HEK293 (cell line): ENCODE results near the gene LRRC27.

ENCODE experiments used
- CTCF ChIA-PET: fragments of 350-600 bp; formaldehyde crosslinking; extraction: SDS; loops from one replicate; lab custom pipeline; 2021; ENCODE audit warnings: antibody characterized with exemption; lab: Yijun Ruan, JAX
- POLR2A ChIA-PET: fragments of 300-600 bp; formaldehyde crosslinking; extraction: SDS; loops from one replicate; lab custom pipeline; 2020; ENCODE audit warnings: antibody characterized with exemption, inconsistent platforms; lab: Yijun Ruan, JAX
- H3K27ac ChIP-seq: fragments of 200-500 bp; sonication (Bioruptor generic); 2 replicates; pipeline ENCODE4 v1.5.1; 2014; ENCODE audit warnings: low read depth, low read length, control low read depth, inconsistent platforms; ENCODE audit errors: extremely low read depth
- H3K36me3 ChIP-seq, 2 experiments: fragments of 200-500 bp in 1 of 2; sonication (Bioruptor generic) in 1 of 2; 1 replicate in 1 of 2; 2 replicates in 1 of 2; pipeline ENCODE4 v1.5.1; 2014 to 2017; ENCODE audit warnings: inconsistent platforms in 2 of 2, low read length in 2 of 2; ENCODE audit not compliant: control insufficient read depth in 2 of 2, insufficient read depth in 1 of 2
- H3K4me1 ChIP-seq: fragments of 200-500 bp; sonication (Bioruptor generic); 2 replicates; pipeline ENCODE4 v1.5.1; 2014; ENCODE audit warnings: mild to moderate bottlenecking, low read length, inconsistent platforms; ENCODE audit not compliant: control insufficient read depth, insufficient read depth
- H3K4me3 ChIP-seq: 2 replicates; pipeline ENCODE4 v1.5.1; 2011; ENCODE audit warnings: low read depth, mild to moderate bottlenecking, control low read depth, low read length, moderate library complexity
- H3K9me3 ChIP-seq: fragments of 200-500 bp; sonication (Bioruptor generic); 2 replicates; pipeline ENCODE4 v1.5.1; 2014; ENCODE audit warnings: low read depth, low read length, inconsistent platforms; ENCODE audit not compliant: control insufficient read depth, insufficient read depth
- BCL6B ChIP-seq: fragments of 450-650 bp; formaldehyde crosslinking; IDR thresholded peaks from 2 replicates; pipeline ENCODE4 v1.5.1; 2017; ENCODE audit warnings: missing biosample characterization, missing genetic modification characterization
- EGR2 ChIP-seq: fragments of 450-650 bp; formaldehyde crosslinking; IDR thresholded peaks from 2 replicates; pipeline ENCODE4 v1.5.1; 2016; ENCODE audit warnings: low read depth, missing biosample characterization, missing genetic modification characterization
- GLIS2 ChIP-seq: fragments of 450-650 bp; formaldehyde crosslinking; IDR thresholded peaks from 2 replicates; pipeline ENCODE4 v1.5.1; 2016; ENCODE audit warnings: missing biosample characterization, missing genetic modification characterization
- HOXC10 ChIP-seq: sonication (generic); formaldehyde crosslinking; IDR thresholded peaks from 2 replicates; pipeline ENCODE4 v1.8.1; 2023; ENCODE audit warnings: mild to moderate bottlenecking, missing genetic modification reagents
- MYNN ChIP-seq: fragments of 450-650 bp; formaldehyde crosslinking; IDR thresholded peaks from 2 replicates; pipeline ENCODE4 v1.5.1; 2016; ENCODE audit warnings: missing biosample characterization, missing genetic modification characterization, borderline replicate concordance
- OVOL3 ChIP-seq: fragments of 450-650 bp; formaldehyde crosslinking; IDR thresholded peaks from 2 replicates; pipeline ENCODE4 v1.5.1; 2016; ENCODE audit warnings: missing biosample characterization, missing genetic modification characterization
- SP2 ChIP-seq: fragments of 450-650 bp; formaldehyde crosslinking; IDR thresholded peaks from 2 replicates; pipeline ENCODE4 v1.5.1; 2016; ENCODE audit warnings: missing biosample characterization, missing genetic modification characterization
- TRIM28 ChIP-seq: IDR thresholded peaks from 2 replicates; pipeline ENCODE4 v1.6.1; 2011; ENCODE audit warnings: low read length, control low read depth, borderline replicate concordance
- ZBTB21 ChIP-seq: fragments of 450-650 bp; formaldehyde crosslinking; IDR thresholded peaks from 2 replicates; pipeline ENCODE4 v1.5.1; 2017; ENCODE audit warnings: missing biosample characterization, missing genetic modification characterization
- ZBTB48 ChIP-seq: fragments of 450-650 bp; formaldehyde crosslinking; IDR thresholded peaks from 2 replicates; pipeline ENCODE4 v1.5.1; 2016; ENCODE audit warnings: missing biosample characterization, missing genetic modification characterization
- ZNF211 ChIP-seq: fragments of 450-650 bp; formaldehyde crosslinking; IDR thresholded peaks from 2 replicates; pipeline ENCODE4 v1.5.1; 2016; ENCODE audit warnings: low read depth, missing biosample characterization, missing genetic modification characterization
- ZNF223 ChIP-seq: fragments of 450-650 bp; formaldehyde crosslinking; IDR thresholded peaks from 2 replicates; pipeline ENCODE4 v1.5.1; 2016; ENCODE audit warnings: missing biosample characterization, missing genetic modification characterization
- ZNF248 ChIP-seq: fragments of 450-650 bp; formaldehyde crosslinking; IDR thresholded peaks from 2 replicates; pipeline ENCODE4 v1.5.1; 2017; ENCODE audit warnings: missing biosample characterization, missing genetic modification characterization
- ZNF350 ChIP-seq: fragments of 450-650 bp; formaldehyde crosslinking; IDR thresholded peaks from 2 replicates; pipeline ENCODE4 v1.5.0; 2017; ENCODE audit warnings: missing biosample characterization, mild to moderate bottlenecking, missing genetic modification characterization
- ZNF404 ChIP-seq: fragments of 450-650 bp; formaldehyde crosslinking; IDR thresholded peaks from 2 replicates; pipeline ENCODE4 v1.5.1; 2017; ENCODE audit warnings: missing biosample characterization, missing genetic modification characterization
- ZNF416 ChIP-seq: fragments of 450-650 bp; formaldehyde crosslinking; IDR thresholded peaks from 2 replicates; pipeline ENCODE4 v1.5.1; 2016; ENCODE audit warnings: missing biosample characterization, missing genetic modification characterization
- ZNF510 ChIP-seq: fragments of 450-650 bp; formaldehyde crosslinking; IDR thresholded peaks from 2 replicates; pipeline ENCODE4 v1.5.1; 2018; ENCODE audit warnings: mild to moderate bottlenecking, missing genetic modification characterization, missing biosample characterization; ENCODE audit not compliant: insufficient replicate concordance
- ZNF585B ChIP-seq: fragments of 450-650 bp; formaldehyde crosslinking; IDR thresholded peaks from 2 replicates; pipeline ENCODE4 v1.5.1; 2016; ENCODE audit warnings: missing biosample characterization, missing genetic modification characterization
- ZNF777 ChIP-seq: fragments of 450-650 bp; formaldehyde crosslinking; IDR thresholded peaks from 2 replicates; pipeline ENCODE4 v1.5.1; 2017; ENCODE audit warnings: missing biosample characterization, missing genetic modification characterization, borderline replicate concordance
- TF ChIP-seq, protein P1 (sequence below): fragments of 450-650 bp; formaldehyde crosslinking; IDR thresholded peaks from 2 replicates; pipeline ENCODE4 v1.5.1; 2016; ENCODE audit warnings: missing biosample characterization, missing genetic modification characterization
- TF ChIP-seq, protein P2 (sequence below): fragments of 450-650 bp; formaldehyde crosslinking; IDR thresholded peaks from 2 replicates; pipeline ENCODE4 v1.5.1; 2016; ENCODE audit warnings: missing biosample characterization, missing genetic modification characterization
- TF ChIP-seq, protein P3 (sequence below): fragments of 450-650 bp; formaldehyde crosslinking; IDR thresholded peaks from 2 replicates; pipeline ENCODE4 v1.5.1; 2017; ENCODE audit warnings: missing biosample characterization, mild to moderate bottlenecking, missing genetic modification characterization, moderate library complexity
- TF ChIP-seq, protein P4 (sequence below): fragments of 450-650 bp; formaldehyde crosslinking; IDR thresholded peaks from 2 replicates; pipeline ENCODE4 v1.5.1; 2017; ENCODE audit warnings: missing biosample characterization, missing genetic modification characterization

LRRC27 gene

DNA sequence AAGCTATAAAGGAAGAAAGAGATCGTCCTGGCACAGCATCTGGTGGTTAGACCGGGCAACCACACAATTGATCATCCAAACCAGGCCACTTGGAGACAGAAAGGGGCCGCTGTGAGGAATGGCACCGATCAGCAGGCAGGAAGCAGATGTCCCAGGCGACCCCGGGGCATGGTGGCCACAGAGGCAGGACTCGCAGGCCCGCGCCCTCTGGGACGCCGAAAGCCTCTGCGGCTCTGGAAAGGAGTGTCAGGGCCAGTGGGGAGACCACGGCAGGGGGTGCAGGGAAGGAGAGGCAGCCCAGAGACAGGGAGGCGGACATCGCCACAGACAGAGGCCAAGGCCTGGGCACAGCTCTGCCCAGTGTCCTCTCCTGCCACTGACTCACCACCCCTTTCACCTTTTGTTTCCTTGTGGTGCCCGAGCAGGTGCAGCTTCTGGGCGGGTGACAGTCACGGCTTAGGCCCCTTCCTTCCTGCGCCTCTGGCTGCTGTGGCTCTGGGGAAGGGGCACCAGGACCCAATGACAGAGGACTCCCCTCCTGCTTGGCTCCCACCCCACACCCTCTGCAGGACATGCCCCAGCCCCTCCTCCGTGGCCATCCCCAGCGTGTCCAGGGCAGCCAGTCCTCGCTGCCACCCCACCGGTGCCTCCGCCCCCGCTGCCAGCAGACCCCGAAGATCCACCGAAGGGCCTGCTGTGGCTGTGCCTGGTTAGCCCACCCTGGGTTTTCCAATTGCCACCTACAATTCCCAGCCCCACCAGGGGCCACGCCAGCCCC is 35.1 kb upstream of the LRRC27 start:
- ChIA-PET CTCF (no interaction called here), POLR2A (no interaction called here)
- no peak for TF ChIP-seq ZNF350 (tag by site-specific recombination)
- TF ChIP-seq, protein P1, sequence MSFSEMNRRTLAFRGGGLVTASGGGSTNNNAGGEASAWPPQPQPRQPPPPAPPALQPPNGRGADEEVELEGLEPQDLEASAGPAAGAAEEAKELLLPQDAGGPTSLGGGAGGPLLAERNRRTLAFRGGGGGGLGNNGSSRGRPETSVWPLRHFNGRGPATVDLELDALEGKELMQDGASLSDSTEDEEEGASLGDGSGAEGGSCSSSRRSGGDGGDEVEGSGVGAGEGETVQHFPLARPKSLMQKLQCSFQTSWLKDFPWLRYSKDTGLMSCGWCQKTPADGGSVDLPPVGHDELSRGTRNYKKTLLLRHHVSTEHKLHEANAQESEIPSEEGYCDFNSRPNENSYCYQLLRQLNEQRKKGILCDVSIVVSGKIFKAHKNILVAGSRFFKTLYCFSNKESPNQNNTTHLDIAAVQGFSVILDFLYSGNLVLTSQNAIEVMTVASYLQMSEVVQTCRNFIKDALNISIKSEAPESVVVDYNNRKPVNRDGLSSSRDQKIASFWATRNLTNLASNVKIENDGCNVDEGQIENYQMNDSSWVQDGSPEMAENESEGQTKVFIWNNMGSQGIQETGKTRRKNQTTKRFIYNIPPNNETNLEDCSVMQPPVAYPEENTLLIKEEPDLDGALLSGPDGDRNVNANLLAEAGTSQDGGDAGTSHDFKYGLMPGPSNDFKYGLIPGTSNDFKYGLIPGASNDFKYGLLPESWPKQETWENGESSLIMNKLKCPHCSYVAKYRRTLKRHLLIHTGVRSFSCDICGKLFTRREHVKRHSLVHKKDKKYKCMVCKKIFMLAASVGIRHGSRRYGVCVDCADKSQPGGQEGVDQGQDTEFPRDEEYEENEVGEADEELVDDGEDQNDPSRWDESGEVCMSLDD: no peak
- TF ChIP-seq MYNN (tag by site-specific recombination): no peak
- TF ChIP-seq ZBTB48 (tag by site-specific recombination): no peak
- TF ChIP-seq ZBTB21 (tag by site-specific recombination): no peak
- TF ChIP-seq ZNF211 (tag by site-specific recombination): no peak
- TF ChIP-seq ZNF416 (tag by site-specific recombination): no peak
- TF ChIP-seq ZNF404 (tag by site-specific recombination): no peak
- no peak for TF ChIP-seq ZNF585B (tag by site-specific recombination)
- no peak for TF ChIP-seq GLIS2 (tag by site-specific recombination)
- TF ChIP-seq, protein P2, sequence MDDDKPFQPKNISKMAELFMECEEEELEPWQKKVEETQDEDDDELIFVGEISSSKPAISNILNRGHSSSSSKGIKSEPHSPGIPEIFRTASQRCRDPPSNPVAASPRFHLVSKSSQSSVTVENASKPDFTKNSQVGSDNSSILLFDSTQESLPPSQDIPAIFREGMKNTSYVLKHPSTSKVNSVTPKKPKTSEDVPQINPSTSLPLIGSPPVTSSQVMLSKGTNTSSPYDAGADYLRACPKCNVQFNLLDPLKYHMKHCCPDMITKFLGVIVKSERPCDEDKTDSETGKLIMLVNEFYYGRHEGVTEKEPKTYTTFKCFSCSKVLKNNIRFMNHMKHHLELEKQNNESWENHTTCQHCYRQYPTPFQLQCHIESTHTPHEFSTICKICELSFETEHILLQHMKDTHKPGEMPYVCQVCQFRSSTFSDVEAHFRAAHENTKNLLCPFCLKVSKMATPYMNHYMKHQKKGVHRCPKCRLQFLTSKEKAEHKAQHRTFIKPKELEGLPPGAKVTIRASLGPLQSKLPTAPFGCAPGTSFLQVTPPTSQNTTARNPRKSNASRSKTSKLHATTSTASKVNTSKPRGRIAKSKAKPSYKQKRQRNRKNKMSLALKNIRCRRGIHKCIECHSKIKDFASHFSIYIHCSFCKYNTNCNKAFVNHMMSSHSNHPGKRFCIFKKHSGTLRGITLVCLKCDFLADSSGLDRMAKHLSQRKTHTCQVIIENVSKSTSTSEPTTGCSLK: no peak
- TF ChIP-seq, protein P3, sequence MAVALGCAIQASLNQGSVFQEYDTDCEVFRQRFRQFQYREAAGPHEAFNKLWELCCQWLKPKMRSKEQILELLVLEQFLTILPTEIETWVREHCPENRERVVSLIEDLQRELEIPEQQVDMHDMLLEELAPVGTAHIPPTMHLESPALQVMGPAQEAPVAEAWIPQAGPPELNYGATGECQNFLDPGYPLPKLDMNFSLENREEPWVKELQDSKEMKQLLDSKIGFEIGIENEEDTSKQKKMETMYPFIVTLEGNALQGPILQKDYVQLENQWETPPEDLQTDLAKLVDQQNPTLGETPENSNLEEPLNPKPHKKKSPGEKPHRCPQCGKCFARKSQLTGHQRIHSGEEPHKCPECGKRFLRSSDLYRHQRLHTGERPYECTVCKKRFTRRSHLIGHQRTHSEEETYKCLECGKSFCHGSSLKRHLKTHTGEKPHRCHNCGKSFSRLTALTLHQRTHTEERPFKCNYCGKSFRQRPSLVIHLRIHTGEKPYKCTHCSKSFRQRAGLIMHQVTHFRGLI (tag by site-specific recombination): no peak
- no peak for TF ChIP-seq ZNF510 (tag by site-specific recombination)
- TF ChIP-seq BCL6B (tag by site-specific recombination): no peak
- TF ChIP-seq ZNF248 (tag by site-specific recombination): no peak
- Histone ChIP-seq H3K9me3 (no peaks in the 10 kb centered on the region), H3K36me3 (no peaks in the 10 kb centered on the region), H3K27ac (no peak overlapping the region), H3K4me3 (no peak overlapping the region), H3K4me1 (no peaks in the 10 kb centered on the region)

DNA sequence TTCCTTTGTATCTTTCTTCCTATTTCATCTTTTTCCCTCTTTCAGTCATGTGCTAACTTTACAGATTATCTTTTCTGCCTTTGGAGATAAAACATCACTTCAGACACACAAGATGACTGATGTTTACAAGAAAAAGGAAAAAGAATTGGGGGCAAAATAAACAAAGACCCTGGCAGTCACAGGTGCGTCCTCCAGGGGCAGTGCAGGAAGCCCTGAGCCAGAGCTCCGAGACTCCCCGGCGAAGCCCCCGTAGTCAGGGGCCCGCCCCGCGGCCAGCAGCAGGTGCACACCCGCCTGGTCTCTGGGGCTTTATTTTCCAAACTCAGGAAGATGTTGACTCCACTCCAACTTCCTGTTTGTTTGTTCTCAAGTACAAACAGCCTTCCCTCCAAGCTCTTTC is 34.5 kb upstream of the LRRC27 start:
- ChIA-PET POLR2A (no interaction called here), CTCF (no interaction called here)
- no peaks in the 10 kb centered on the region for H3K4me1 ChIP-seq
- H3K27ac ChIP-seq: no peak overlapping the region
- H3K9me3 ChIP-seq: no peaks in the 10 kb centered on the region
- no peak overlapping the region for H3K4me3 ChIP-seq
- H3K36me3 ChIP-seq: no peaks in the 10 kb centered on the region
- no peak for TF ChIP-seq EGR2 (tag by site-specific recombination)
- no peak for TF ChIP-seq SP2 (tag by site-specific recombination)
- TF ChIP-seq, protein P4, sequence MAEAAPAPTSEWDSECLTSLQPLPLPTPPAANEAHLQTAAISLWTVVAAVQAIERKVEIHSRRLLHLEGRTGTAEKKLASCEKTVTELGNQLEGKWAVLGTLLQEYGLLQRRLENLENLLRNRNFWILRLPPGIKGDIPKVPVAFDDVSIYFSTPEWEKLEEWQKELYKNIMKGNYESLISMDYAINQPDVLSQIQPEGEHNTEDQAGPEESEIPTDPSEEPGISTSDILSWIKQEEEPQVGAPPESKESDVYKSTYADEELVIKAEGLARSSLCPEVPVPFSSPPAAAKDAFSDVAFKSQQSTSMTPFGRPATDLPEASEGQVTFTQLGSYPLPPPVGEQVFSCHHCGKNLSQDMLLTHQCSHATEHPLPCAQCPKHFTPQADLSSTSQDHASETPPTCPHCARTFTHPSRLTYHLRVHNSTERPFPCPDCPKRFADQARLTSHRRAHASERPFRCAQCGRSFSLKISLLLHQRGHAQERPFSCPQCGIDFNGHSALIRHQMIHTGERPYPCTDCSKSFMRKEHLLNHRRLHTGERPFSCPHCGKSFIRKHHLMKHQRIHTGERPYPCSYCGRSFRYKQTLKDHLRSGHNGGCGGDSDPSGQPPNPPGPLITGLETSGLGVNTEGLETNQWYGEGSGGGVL (tag by site-specific recombination): no peak
- TF ChIP-seq, protein P2: no peak
- TF ChIP-seq OVOL3 (tag by site-specific recombination): no peak
- TF ChIP-seq ZNF777 (tag by site-specific recombination): no peak
- no peak for TF ChIP-seq TRIM28
- no peak for TF ChIP-seq ZNF223 (tag by site-specific recombination)
- TF ChIP-seq HOXC10 (CRISPR knock-in tag): no peak
